Tibial artery (tissue), 4 donors: ENCODE measurements around the gene LPP.

Experiments
- DNase-seq, 2 donors: peaks; one replicate each; pipeline ENCODE4 v3.0.0-alpha.2; 2019
- H3K27ac ChIP-seq, 2 donors: fragments of 200-600 bp; sonication (generic) in 1 of 2; 1 replicate in 1 of 2; 2 replicates in 1 of 2; pipeline ENCODE4 v1.5.1; 2018 to 2019; ENCODE audit warnings: mild to moderate bottlenecking in 1 of 2
- H3K27me3 ChIP-seq, 2 donors: fragments of 200-600 bp; sonication (generic) in 1 of 2; one replicate each; pipeline versions ENCODE4 v1.5.1 to v1.6.0; 2016 to 2019
- H3K36me3 ChIP-seq, 3 donors: fragments of 200-600 bp; sonication (generic) in 2 of 3; one replicate each; pipeline ENCODE4 v1.5.1; 2016 to 2019; ENCODE audit warnings: mild to moderate bottlenecking in 2 of 3
- H3K4me1 ChIP-seq, 4 donors: fragments of 200-600 bp; sonication (generic) in 2 of 4; 1 replicate in 3 of 4; 2 replicates in 1 of 4; pipeline ENCODE4 v1.5.1; 2016 to 2019
- H3K4me3 ChIP-seq, 2 donors: fragments of 200-600 bp; sonication (generic) in 1 of 2; 1 replicate in 1 of 2; 2 replicates in 1 of 2; pipeline ENCODE4 v1.5.1; 2018 to 2019; ENCODE audit warnings: mild to moderate bottlenecking in 2 of 2
- H3K9me3 ChIP-seq, 3 donors: fragments of 200-600 bp; sonication (generic) in 1 of 3; one replicate each; pipeline ENCODE4 v1.5.1; 2016 to 2019
- CTCF ChIP-seq, 2 experiments: fragments of 200-600 bp in 1 of 2; fragments of 450-650 bp in 1 of 2; IDR thresholded peaks; one replicate each; pipeline ENCODE4 v1.5.1; 2017 to 2019; ENCODE audit warnings: antibody characterized with exemption in 2 of 2, mild to moderate bottlenecking in 1 of 2, moderate library complexity in 1 of 2
- intact Hi-C: fragments of 100-400 bp; cut with DNase I; formaldehyde crosslinking; loops from one replicate; pipeline ENCODE4 v1.15.0; 2023; ENCODE audit warnings: low total_unique reads

LPP gene

GRCh38 chr3:188338086-188338485 is 184.1 kb downstream of the LPP start:
- intact Hi-C loops, result no loop called here

GRCh38 chr3:188339410-188340295 is 185.7 kb downstream of the LPP start:
- Histone ChIP-seq H3K27ac (peak overlapping the region in 1 of 2 donors; percentile 35), H3K9me3 (no peaks in the 10 kb centered on the region), H3K4me3 (no peak overlapping the region), H3K4me1 (peaks cover 0 to 94% (median 42%) of the 10 kb centered on the region in 4 donors), H3K27me3 (no peaks in the 10 kb centered on the region), H3K36me3 (no peaks in the 10 kb centered on the region)
- no peak for TF ChIP-seq CTCF (IDR thresholded peaks at IDR 0.05)
- intact Hi-C loops, result no loop called here
- DNase-seq, result no peak

More at GRCh38 chr3:188338086-188338485, 184.1 kb downstream of the LPP start:
- no peaks in the 10 kb centered on the region for H3K36me3 ChIP-seq
- no peak overlapping the region for H3K4me3 ChIP-seq
- no peaks in the 10 kb centered on the region for H3K9me3 ChIP-seq
- H3K27me3 ChIP-seq, result no peaks in the 10 kb centered on the region
- H3K4me1 ChIP-seq, result peaks cover 0 to 92% (median 45%) of the 10 kb centered on the region in 4 donors
- DNase-seq, result no peak
- TF ChIP-seq CTCF (IDR thresholded peaks at IDR 0.05), result no peak
- peak overlapping the region in 1 of 2 donors; percentile 35 for H3K27ac ChIP-seq

- H3K27me3 ChIP-seq, result no peaks in the 10 kb centered on the region
- H3K36me3 ChIP-seq, result no peaks in the 10 kb centered on the region
- no peak for DNase-seq
- intact Hi-C loops, result no loop called here
- no peak for TF ChIP-seq CTCF (IDR thresholded peaks at IDR 0.05)
- no peak overlapping the region for H3K4me3 ChIP-seq
- peak overlapping the region in 1 of 2 donors; percentile 2 for H3K27ac ChIP-seq
- H3K9me3 ChIP-seq, result no peaks in the 10 kb centered on the region
- H3K4me1 ChIP-seq, result peaks cover 0 to 99% (median 42%) of the 10 kb centered on the region in 4 donors
These were observed 187.5 kb downstream of the LPP start for GRCh38 chr3:188341501-188341900.

- no peak overlapping the region for H3K4me3 ChIP-seq
- intact Hi-C loops, result no loop called here
- H3K27ac ChIP-seq, result peak overlapping the region; percentile 29 to 34
- no peaks in the 10 kb centered on the region for H3K27me3 ChIP-seq
- no peaks in the 10 kb centered on the region for H3K9me3 ChIP-seq
- peaks cover 0 to 98% (median 34%) of the 10 kb centered on the region in 4 donors for H3K4me1 ChIP-seq
- no peak for DNase-seq
- TF ChIP-seq CTCF (IDR thresholded peaks at IDR 0.05), result no peak
- no peaks in the 10 kb centered on the region for H3K36me3 ChIP-seq
These were observed 189.2 kb downstream of the LPP start for GRCh38 chr3:188342991-188343732.

- no peak for DNase-seq
- Histone ChIP-seq H3K4me1 (peaks cover 0 to 98% (median 32%) of the 10 kb centered on the region in 4 donors), H3K36me3 (no peaks in the 10 kb centered on the region), H3K9me3 (no peaks in the 10 kb centered on the region), H3K4me3 (no peak overlapping the region), H3K27ac (peak overlapping the region; percentile 29 to 34), H3K27me3 (no peaks in the 10 kb centered on the region)
- no peak for TF ChIP-seq CTCF (IDR thresholded peaks at IDR 0.05)
- intact Hi-C loops, result no loop called here
These were observed 189.9 kb downstream of the LPP start for GRCh38 chr3:188343894-188344293.
